Measurements from ENCODE around the gene ZNF827. TPM values are rescaled to one million over a fixed set of nuclear protein-coding genes. Genes with fewer than 3 reads are reported as not detected.

Gene ZNF827
- total RNA-seq, 1 experiment from 2014 or later, result 19.1 TPM

- TF ChIP-seq ZNF274 (IDR thresholded peaks at IDR 0.05; ENCODE audit: low read depth, low read length) (no peak), TCF7L2 (IDR thresholded peaks at IDR 0.05; ENCODE audit: borderline replicate concordance, extremely low read depth, insufficient read depth, insufficient read length) (no peak), ATF3 (IDR thresholded peaks at IDR 0.05) (no peak), CBX3 (IDR thresholded peaks at IDR 0.05; ENCODE audit: low read depth) (no peak), SP1 (IDR thresholded peaks at IDR 0.05; ENCODE audit: low read depth) (no peak), CTCF (IDR thresholded peaks at IDR 0.05 in 2 of 3, conservative IDR thresholded peaks at IDR 0.05 in 1 of 3; ENCODE audit: borderline replicate concordance in 1 of 3, insufficient read depth in 1 of 3, low read depth in 2 of 3, low read length in 2 of 3) (no peak), POLR2AphosphoS5 (IDR thresholded peaks at IDR 0.05; ENCODE audit: low read depth, low read length) (no peak), JUND (IDR thresholded peaks at IDR 0.05) (no peak), EZH2phosphoT487 (IDR thresholded peaks at IDR 0.05; ENCODE audit: borderline replicate concordance) (no peak), ZFX (IDR thresholded peaks at IDR 0.05) (no peak), ELF1 (IDR thresholded peaks at IDR 0.05; ENCODE audit: borderline replicate concordance, low read depth) (no peak), RAD21 (IDR thresholded peaks at IDR 0.05; ENCODE audit: low read depth) (no peak), ZBTB33 (IDR thresholded peaks at IDR 0.05; ENCODE audit: extremely low read depth, insufficient replicate concordance, low read length) (no peak)
- POLR2A ChIA-PET, result no interaction called here
- no peak for DNase-seq (ENCODE audit: low read depth, low spot score)
- CTCF ChIA-PET, result no interaction called here
- H3K9me2 ChIP-seq (ENCODE audit: insufficient read depth), result no peaks in the 10 kb centered on the region
- peaks cover 6 to 32% of the 10 kb centered on the region in 2 experiments; a peak in 3 of 4 replicates for H3K4me1 ChIP-seq (ENCODE audit: control insufficient read depth in 1 of 2, insufficient read depth in 2 of 2, low read length in 2 of 2)
- no peak overlapping the region for H3K4me3 ChIP-seq (replicated peaks in 1 of 2; ENCODE audit: low read depth in 1 of 2, low read length in 2 of 2)
- BruUV-seq (replicated peaks), result no TSS peak
- ATAC-seq, result no peak
- H3K4me2 ChIP-seq (ENCODE audit: low read length), result no peak overlapping the region
- no peaks in the 10 kb centered on the region for H3K9me3 ChIP-seq (ENCODE audit: control insufficient read depth in 1 of 2, insufficient read depth in 1 of 2, low read depth in 1 of 2, low read length in 2 of 2)
- intact Hi-C loops (cut with micrococcal nuclease), result no loop called here
- RAD21 ChIA-PET (ENCODE audit: low non-redundant PET in 1 of 2, low total read pairs in 2 of 2, uncharacterized antibody in 2 of 2, unreplicated experiment in 2 of 2), result no interaction called here
- no peak overlapping the region for H2AFZ ChIP-seq (ENCODE audit: low read depth, low read length, poor library complexity, severe bottlenecking)
- no peaks in the 10 kb centered on the region for H4K20me1 ChIP-seq (ENCODE audit: insufficient read depth)
- no peak overlapping the region for H3K9ac ChIP-seq (ENCODE audit: low read length)
- H3K27ac ChIP-seq (ENCODE audit: low read depth, low read length), result no peak overlapping the region
- H3K36me3 ChIP-seq (ENCODE audit: control insufficient read depth in 1 of 2, insufficient read depth in 2 of 2, low read length in 2 of 2), result no peaks in the 10 kb centered on the region
- H3K79me2 ChIP-seq (ENCODE audit: insufficient read depth, low read length), result no peaks in the 10 kb centered on the region
- H3K27me3 ChIP-seq (ENCODE audit: insufficient read depth, low read length), result no peaks in the 10 kb centered on the region
Measured at GRCh38 chr4:145818011-145818410, 120.6 kb downstream of the ZNF827 start.

Measured in HCT116 (cell line).